Ovary (tissue), 9 donors: ENCODE data around the gene RCHY1. TPM values are rescaled to one million over a fixed set of nuclear protein-coding genes. Genes with fewer than 3 reads are reported as not detected.

Experiments used
- DNase-seq, 5 donors: peaks; one replicate each; pipeline ENCODE4 v3.0.0-alpha.2; 2019 to 2020
- H3K27ac ChIP-seq, 2 donors: fragments of 200-600 bp; one replicate each; pipeline versions ENCODE4 v1.5.1 to v1.8.0; 2019 to 2022
- H3K27me3 ChIP-seq: fragments of 200-600 bp; one replicate; pipeline ENCODE4 v1.8.0; 2022
- H3K36me3 ChIP-seq: fragments of 200-600 bp; sonication (generic); one replicate; pipeline ENCODE4 v1.5.1; 2019
- H3K4me1 ChIP-seq: one replicate; pipeline ENCODE4 v1.8.1; 2013; ENCODE audit warnings: mild to moderate bottlenecking, moderate library complexity; ENCODE audit not compliant: insufficient read depth
- H3K4me3 ChIP-seq: fragments of 200-600 bp; sonication (generic); one replicate; pipeline ENCODE4 v1.5.1; 2017
- H3K9me3 ChIP-seq, 2 donors: fragments of 200-600 bp in 1 of 2; sonication (generic) in 1 of 2; one replicate each; pipeline versions ENCODE4 v1.5.1 to v1.8.1; 2013 to 2019; ENCODE audit warnings: mild to moderate bottlenecking in 1 of 2, moderate library complexity in 1 of 2
- CTCF ChIP-seq, 3 donors: fragments of 450-650 bp in 2 of 3; fragments of 200-600 bp in 1 of 3; IDR thresholded peaks; one replicate each; pipeline versions ENCODE4 v1.5.1 to v1.8.0; 2016 to 2022; ENCODE audit warnings: antibody characterized with exemption in 3 of 3, mild to moderate bottlenecking in 1 of 3
- EP300 ChIP-seq: sonication (generic); formaldehyde crosslinking; IDR thresholded peaks from one replicate; pipeline ENCODE4 v1.6.1; 2017; ENCODE audit warnings: antibody characterized with exemption
- POLR2A ChIP-seq: fragments of 450-650 bp; IDR thresholded peaks from one replicate; pipeline ENCODE4 v1.6.1; 2017; ENCODE audit warnings: antibody characterized with exemption, mild to moderate bottlenecking, moderate library complexity
- WGBS, 3 donors: extraction: QIAGEN DNeasy Blood & Tissue Kit in 1 of 3; methylation state at CpG; one replicate each; pipeline versions ENCODE4 v1.1.5 to v1.1.7; 2013 to 2017; 5-methylcytosine and 5-hydroxymethylcytosine counted together
- intact Hi-C, 4 donors: fragments of 100-400 bp; cut with DNase I; formaldehyde crosslinking; loops; one replicate each; pipeline versions ENCODE4 v1.11.0 to v1.15.1; 2022 to 2023
- polyA plus RNA-seq, 2 donors: library from polyadenylated mRNA; stranded (reverse); fragments of 200-250 nt in 1 of 2; fragments of 350-450 nt in 1 of 2; fragmentation: Illumina TruSeq in 1 of 2; extraction: RNeasy Lipid Tissue Mini Kit (QIAGEN cat#74804) in 1 of 2; gene quantifications; one replicate each; pipeline ENCODE4 v1.2.3, GENCODE V29; 2013 to 2014
- total RNA-seq, 7 donors: library from RNA; depleted of rRNA in 2 of 7; stranded (reverse); fragments of >200 nt in 2 of 7; fragmentation: NEBNext Ultra II Directional in 3 of 7; extraction: Animal tissue kit (Norgen Biotek cat#: 25700) in 3 of 7; gene quantifications; one replicate each; pipeline versions ENCODE4 v1.1.0 to v1.2.4, GENCODE V29; 2016 to 2023
- donor health status: DM: no; HTN: no; CAD: no; lungs with moderate emphysema.
- donor health status: DM: no; HTN: no; CAD: no.
- donor health status: Bipolar disorder and iron deficiency.
- donor health status: DM: yes; HTN: yes; CAD: no.
- donor health status: DM: no; HTN: no; CAD: no.
- donor health status: DM: yes; HTN: yes; CAD: no.

Gene RCHY1
- total and polyA plus RNA-seq, 9 donors = 14.6 to 43.4 (median 28.1) TPM

- Histone ChIP-seq H3K27me3 (no peaks in the 10 kb centered on the region), H3K9me3 (no peaks in the 10 kb centered on the region), H3K4me3 (no peak within 1 kb of the TSS), H3K4me1 (no peaks in the 10 kb centered on the region), H3K36me3 (no peaks in the 10 kb centered on the region), H3K27ac (no peak within 1 kb of the TSS)
- 60 to 70% (median 65%) methylated on average over 9 of the region's 9 CpGs for WGBS, 3 donors
- no peak for DNase-seq
- TF ChIP-seq CTCF (IDR thresholded peaks at IDR 0.05) = no peak
- intact Hi-C loops = no loop called here
Measured at GRCh38 chr4:75555294-75556164, 41.3 kb upstream of the RCHY1 start, which contains the start of gene ODAPH. TSS of gene ODAPH (plus strand) at chr4:75556066. CDS start at chr4:75556083, 17 bp downstream.

- H3K36me3 ChIP-seq = no peaks in the 10 kb centered on the region
- no peak for DNase-seq
- H3K9me3 ChIP-seq = no peaks in the 10 kb centered on the region
- no peak overlapping the region for H3K4me3 ChIP-seq
- H3K27ac ChIP-seq = no peak overlapping the region
- intact Hi-C loops = no loop called here
- no peak for TF ChIP-seq EP300
- TF ChIP-seq POLR2A = no peak
- TF ChIP-seq CTCF (IDR thresholded peaks at IDR 0.05) = no peak
- H3K4me1 ChIP-seq = no peaks in the 10 kb centered on the region
- no peaks in the 10 kb centered on the region for H3K27me3 ChIP-seq
Measured at GRCh38 chr4:75552452-75552851, 38.2 kb upstream of the RCHY1 start.

DNA sequence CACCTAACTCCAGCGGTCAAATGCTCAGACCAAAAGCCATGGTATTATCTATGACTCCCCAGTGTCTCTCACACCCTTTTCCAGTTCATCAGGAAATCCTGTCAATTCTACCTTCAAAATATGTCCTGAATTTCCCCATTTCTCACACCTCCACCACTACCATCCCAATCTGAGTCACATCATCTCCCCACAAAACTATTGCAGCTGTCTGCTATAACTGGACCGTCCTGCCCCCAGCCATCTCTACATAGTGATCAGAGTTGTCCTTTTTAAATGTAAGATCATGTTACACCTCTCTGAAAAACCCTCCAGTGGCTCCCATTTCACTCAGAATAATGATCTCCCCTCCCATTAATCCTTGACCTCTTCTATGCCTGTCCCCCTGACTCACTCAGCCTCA lies 34.8 kb upstream of the RCHY1 start:
- 92 to 93% (median 93%) methylated on average over 2 of the region's 2 CpGs for WGBS, 3 donors
- H3K4me1 ChIP-seq = no peaks in the 10 kb centered on the region
- H3K4me3 ChIP-seq = no peak overlapping the region
- no peak overlapping the region for H3K27ac ChIP-seq
- H3K27me3 ChIP-seq = no peaks in the 10 kb centered on the region
- intact Hi-C loops = no loop called here
- no peaks in the 10 kb centered on the region for H3K9me3 ChIP-seq
- no peak for TF ChIP-seq POLR2A
- TF ChIP-seq EP300 = no peak
- TF ChIP-seq CTCF (IDR thresholded peaks at IDR 0.05) = no peak
- no peaks in the 10 kb centered on the region for H3K36me3 ChIP-seq
- no peak for DNase-seq

GRCh38 chr4:75547647-75548387 lies 33.6 kb upstream of the RCHY1 start:
- 54 to 65% (median 54%) methylated on average over 15 of the region's 15 CpGs for WGBS, 3 donors
- Histone ChIP-seq H3K36me3 (no peaks in the 10 kb centered on the region), H3K9me3 (no peaks in the 10 kb centered on the region), H3K4me1 (no peaks in the 10 kb centered on the region), H3K27ac (no peak overlapping the region), H3K27me3 (no peaks in the 10 kb centered on the region), H3K4me3 (no peak overlapping the region)
- peak; percentile 35 to 72 (median 54) for DNase-seq
- intact Hi-C loops = no loop called here
- TF ChIP-seq EP300 (no peak), POLR2A (no peak), CTCF (IDR thresholded peaks at IDR 0.05) (no peak)
